Thyroid gland (tissue), 4 donors: ENCODE results near the gene TENM3. TPM values are rescaled to one million over a fixed set of nuclear protein-coding genes. Genes with fewer than 3 reads are reported as not detected.

Experiments
- DNase-seq, 2 donors: peaks; one replicate each; pipeline ENCODE4 v3.0.0-alpha.2; 2019
- H3K27ac ChIP-seq, 3 donors: fragments of 200-600 bp; sonication (generic); 1 replicate in 2 of 3; 2 replicates in 1 of 3; pipeline ENCODE4 v1.5.1; 2016 to 2019; ENCODE audit warnings: mild to moderate bottlenecking in 1 of 3, moderate library complexity in 1 of 3
- H3K27me3 ChIP-seq: fragments of 200-600 bp; sonication (generic); one replicate; pipeline ENCODE4 v1.5.1; 2019
- H3K36me3 ChIP-seq, 2 donors: fragments of 200-600 bp; sonication (generic); one replicate each; pipeline ENCODE4 v1.5.1; 2016 to 2019
- H3K4me1 ChIP-seq, 2 donors: fragments of 200-600 bp; sonication (generic); one replicate each; pipeline ENCODE4 v1.5.1; 2017 to 2019
- H3K4me3 ChIP-seq, 3 donors: fragments of 200-600 bp; sonication (generic); replicated peaks in 1 of 3; 1 replicate in 2 of 3; 2 replicates in 1 of 3; pipeline ENCODE4 v1.5.1; 2016; ENCODE audit warnings: mild to moderate bottlenecking in 1 of 3
- H3K9me3 ChIP-seq: fragments of 200-600 bp; sonication (generic); one replicate; pipeline ENCODE4 v1.5.1; 2017
- POLR2A ChIP-seq, 2 donors: fragments of 450-650 bp; IDR thresholded peaks; one replicate each; pipeline ENCODE4 v1.6.1; 2017; ENCODE audit warnings: antibody characterized with exemption in 2 of 2, mild to moderate bottlenecking in 2 of 2, moderate library complexity in 1 of 2
- WGBS, 2 donors: methylation state at CpG; one replicate each; pipeline ENCODE4 v1.1.5; 2017; 5-methylcytosine and 5-hydroxymethylcytosine counted together
- intact Hi-C: fragments of 100-400 bp; cut with DNase I; formaldehyde crosslinking; loops from one replicate; pipeline ENCODE4 v1.15.1; 2023
- total RNA-seq, 4 donors: library from RNA; depleted of rRNA; stranded (reverse); fragments of >200 nt; gene quantifications; one replicate each; pipeline ENCODE4 v1.2.3, GENCODE V29; 2016
- TF ChIP-seq, protein P1 (sequence below), 6 experiments: fragments of 200-600 bp in 3 of 6; fragments of 450-650 bp in 3 of 6; sonication (generic) in 3 of 6; IDR thresholded peaks; one replicate each; pipeline ENCODE4 v1.5.1; 2016 to 2019; ENCODE audit warnings: antibody characterized with exemption in 6 of 6, mild to moderate bottlenecking in 2 of 6, inconsistent platforms in 1 of 6, moderate library complexity in 1 of 6

The TENM3 gene
- total RNA-seq, 4 donors from 2014 or later: 41.8 to 82.2 (median 68.1) TPM

DNA sequence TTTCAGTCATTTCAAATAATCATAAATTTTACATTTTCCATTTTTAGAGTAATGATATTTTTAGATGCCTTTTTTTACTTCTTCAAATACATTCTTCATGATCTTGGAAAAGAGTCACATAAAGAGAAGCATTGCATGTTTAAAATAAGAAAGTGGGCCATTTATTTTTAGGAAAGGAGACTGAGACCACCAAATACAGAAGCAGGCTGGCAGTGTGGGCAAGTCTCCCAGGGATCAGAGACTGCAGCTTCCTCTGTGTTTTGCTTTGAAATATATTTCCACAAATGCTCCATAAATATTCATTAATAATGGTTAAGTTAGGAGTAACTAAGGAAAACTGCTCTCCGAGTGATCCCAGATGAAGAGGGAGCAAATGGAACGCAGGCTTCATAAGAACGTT is 397.3 kb downstream of the TENM3 start:
- H3K36me3 ChIP-seq: no peaks in the 10 kb centered on the region
- no peak for DNase-seq
- TF ChIP-seq POLR2A (IDR thresholded peaks at IDR 0.05): no peak
- TF ChIP-seq, protein P1, sequence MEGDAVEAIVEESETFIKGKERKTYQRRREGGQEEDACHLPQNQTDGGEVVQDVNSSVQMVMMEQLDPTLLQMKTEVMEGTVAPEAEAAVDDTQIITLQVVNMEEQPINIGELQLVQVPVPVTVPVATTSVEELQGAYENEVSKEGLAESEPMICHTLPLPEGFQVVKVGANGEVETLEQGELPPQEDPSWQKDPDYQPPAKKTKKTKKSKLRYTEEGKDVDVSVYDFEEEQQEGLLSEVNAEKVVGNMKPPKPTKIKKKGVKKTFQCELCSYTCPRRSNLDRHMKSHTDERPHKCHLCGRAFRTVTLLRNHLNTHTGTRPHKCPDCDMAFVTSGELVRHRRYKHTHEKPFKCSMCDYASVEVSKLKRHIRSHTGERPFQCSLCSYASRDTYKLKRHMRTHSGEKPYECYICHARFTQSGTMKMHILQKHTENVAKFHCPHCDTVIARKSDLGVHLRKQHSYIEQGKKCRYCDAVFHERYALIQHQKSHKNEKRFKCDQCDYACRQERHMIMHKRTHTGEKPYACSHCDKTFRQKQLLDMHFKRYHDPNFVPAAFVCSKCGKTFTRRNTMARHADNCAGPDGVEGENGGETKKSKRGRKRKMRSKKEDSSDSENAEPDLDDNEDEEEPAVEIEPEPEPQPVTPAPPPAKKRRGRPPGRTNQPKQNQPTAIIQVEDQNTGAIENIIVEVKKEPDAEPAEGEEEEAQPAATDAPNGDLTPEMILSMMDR (IDR thresholded peaks at IDR 0.05): no peak
- H3K4me3 ChIP-seq: no peak overlapping the region
- 72 to 77% methylated on average over 3 of the region's 3 CpGs for WGBS, 2 donors
- H3K9me3 ChIP-seq: no peaks in the 10 kb centered on the region
- H3K4me1 ChIP-seq: peaks cover 0 to 3% of the 10 kb centered on the region in 2 donors
- H3K27me3 ChIP-seq: no peaks in the 10 kb centered on the region
- H3K27ac ChIP-seq: no peak overlapping the region
- intact Hi-C loops: no loop called here

DNA sequence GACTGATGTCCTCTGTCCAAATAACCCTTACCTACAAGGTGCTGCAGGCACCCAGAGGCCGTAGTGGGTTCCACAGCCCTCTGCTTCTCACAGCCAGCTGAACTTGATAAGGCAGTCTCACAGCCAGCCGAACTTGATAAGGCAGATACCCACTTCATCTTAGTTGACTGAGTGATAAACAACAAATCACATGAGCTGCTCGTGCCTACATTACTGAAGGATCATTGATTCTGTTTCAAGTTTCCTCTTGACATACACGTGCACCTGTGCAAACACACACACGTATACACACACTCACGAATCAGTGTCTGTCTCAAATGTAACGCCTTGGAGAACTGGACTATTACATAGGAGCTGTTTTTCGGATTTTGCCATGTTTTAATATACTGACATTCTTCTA is 397.7 kb downstream of the TENM3 start:
- intact Hi-C loops: no loop called here
- no peak overlapping the region for H3K27ac ChIP-seq
- no peaks in the 10 kb centered on the region for H3K36me3 ChIP-seq
- H3K27me3 ChIP-seq: no peaks in the 10 kb centered on the region
- no peaks in the 10 kb centered on the region for H3K4me1 ChIP-seq
- WGBS, 2 donors: 76 to 77% methylated on average over 8 of the region's 8 CpGs
- TF ChIP-seq, protein P1 (IDR thresholded peaks at IDR 0.05): no peak
- no peak for TF ChIP-seq POLR2A (IDR thresholded peaks at IDR 0.05)
- no peak for DNase-seq
- no peak overlapping the region for H3K4me3 ChIP-seq
- no peaks in the 10 kb centered on the region for H3K9me3 ChIP-seq

DNA sequence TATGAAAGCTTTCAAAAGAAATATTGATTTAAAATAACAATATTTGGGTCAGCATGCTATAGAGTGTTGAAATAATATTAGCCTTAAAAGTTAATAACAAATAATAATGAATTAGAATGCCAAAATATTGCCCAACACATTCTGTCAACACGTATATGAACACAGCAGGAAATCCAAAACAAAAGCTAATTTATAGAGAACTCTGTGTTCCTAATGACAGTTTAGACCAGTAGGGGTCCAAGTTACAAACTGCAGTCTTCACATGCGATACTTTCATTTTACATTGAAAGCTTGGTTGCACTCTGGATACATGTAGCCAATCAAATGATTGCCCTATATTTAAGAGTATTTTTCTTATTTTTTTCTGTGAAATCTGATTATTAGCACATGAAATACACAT is 399.6 kb downstream of the TENM3 start:
- H3K36me3 ChIP-seq: no peaks in the 10 kb centered on the region
- WGBS, 2 donors: 71 to 73% methylated on average over 2 of the region's 2 CpGs

DNA sequence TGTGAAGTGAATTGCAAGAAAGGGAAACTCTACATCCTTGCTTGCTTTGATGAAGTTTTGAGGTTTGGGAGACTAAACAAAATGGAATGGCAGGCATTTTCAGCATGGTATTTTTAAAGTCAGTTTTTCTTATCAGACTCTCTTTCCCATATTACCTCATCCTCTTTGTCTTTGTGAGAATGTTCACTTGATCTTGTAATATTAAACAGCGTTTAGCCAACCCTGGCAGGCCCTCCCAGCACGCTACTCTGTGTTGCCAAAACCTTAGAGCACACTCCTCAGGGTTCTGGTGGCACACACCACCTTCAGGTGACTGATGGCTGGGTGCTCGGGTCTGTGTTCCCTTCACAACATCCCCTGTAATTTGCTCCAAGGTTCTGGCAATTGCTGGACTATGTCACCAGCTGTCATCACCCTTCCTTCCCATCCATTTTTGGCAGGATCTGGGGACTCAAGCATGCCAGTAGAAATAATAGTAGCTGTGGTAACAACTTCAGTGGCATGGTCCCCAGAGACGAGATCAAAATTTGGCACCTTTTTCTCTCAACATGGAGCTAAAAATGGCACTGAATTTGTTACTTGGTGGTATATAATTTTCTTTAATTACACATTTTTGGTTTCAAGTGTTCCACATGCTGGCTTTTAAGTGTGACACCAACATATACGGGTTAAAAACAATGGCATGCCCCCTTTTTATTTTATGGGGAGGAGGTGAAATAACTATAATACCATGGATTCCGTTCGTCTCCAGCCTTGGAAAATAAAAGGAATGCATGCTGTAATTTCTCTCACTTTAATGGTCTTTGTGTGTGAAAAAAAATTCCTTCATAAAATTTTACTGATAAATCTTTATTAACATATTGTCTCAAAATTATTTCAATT is 400.8 kb downstream of the TENM3 start:
- Histone ChIP-seq H3K9me3 (no peaks in the 10 kb centered on the region), H3K4me3 (no peak overlapping the region), H3K36me3 (no peaks in the 10 kb centered on the region), H3K27me3 (no peaks in the 10 kb centered on the region), H3K27ac (no peak overlapping the region), H3K4me1 (no peaks in the 10 kb centered on the region)
- 80 to 84% methylated on average over 7 of the region's 7 CpGs for WGBS, 2 donors
- DNase-seq: no peak
- intact Hi-C loops: no loop called here
- TF ChIP-seq, protein P1 (IDR thresholded peaks at IDR 0.05): no peak
- no peak for TF ChIP-seq POLR2A (IDR thresholded peaks at IDR 0.05)

More for the DNA sequence above, 399.6 kb downstream of the TENM3 start:
- TF ChIP-seq POLR2A (IDR thresholded peaks at IDR 0.05): no peak
- TF ChIP-seq, protein P1 (IDR thresholded peaks at IDR 0.05): peak in 1 of 6 experiments; percentile 11
- H3K27me3 ChIP-seq: no peaks in the 10 kb centered on the region
- H3K9me3 ChIP-seq: no peaks in the 10 kb centered on the region
- H3K4me1 ChIP-seq: no peaks in the 10 kb centered on the region
- intact Hi-C loops: no loop called here
- no peak overlapping the region for H3K27ac ChIP-seq
- DNase-seq: no peak
- H3K4me3 ChIP-seq: no peak overlapping the region

DNA sequence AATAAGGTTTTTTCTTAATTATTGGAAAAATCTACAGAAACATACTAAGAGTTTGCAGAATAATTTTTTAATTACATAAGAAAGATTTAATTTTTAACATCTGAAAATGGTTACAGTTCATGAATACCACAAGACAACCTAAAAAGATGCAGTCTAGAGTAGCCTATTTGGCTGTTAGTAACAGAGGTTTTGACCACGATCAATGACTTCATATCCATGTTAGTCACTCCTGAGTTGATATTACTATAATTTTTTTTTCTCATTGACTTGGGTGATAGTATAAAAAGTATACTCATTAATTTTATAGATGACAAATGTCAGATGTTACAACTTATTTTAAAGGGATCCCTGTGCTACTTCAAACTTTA is 401.5 kb downstream of the TENM3 start:
- DNase-seq: no peak
- H3K4me3 ChIP-seq: no peak overlapping the region
- H3K27ac ChIP-seq: no peak overlapping the region
- H3K36me3 ChIP-seq: no peaks in the 10 kb centered on the region
- no peaks in the 10 kb centered on the region for H3K27me3 ChIP-seq
- intact Hi-C loops: no loop called here
- H3K9me3 ChIP-seq: no peaks in the 10 kb centered on the region
- H3K4me1 ChIP-seq: no peaks in the 10 kb centered on the region
- WGBS, 2 donors: 92 to 96% methylated on average over 1 of the region's 1 CpG
- TF ChIP-seq, protein P1 (IDR thresholded peaks at IDR 0.05): no peak
